ENCODE data around the gene HDLBP. TPM values are rescaled to one million over a fixed set of nuclear protein-coding genes. Genes with fewer than 3 reads are reported as not detected.

HDLBP gene
- total RNA-seq, 1 experiment from 2014 or later = 908 TPM

DNA sequence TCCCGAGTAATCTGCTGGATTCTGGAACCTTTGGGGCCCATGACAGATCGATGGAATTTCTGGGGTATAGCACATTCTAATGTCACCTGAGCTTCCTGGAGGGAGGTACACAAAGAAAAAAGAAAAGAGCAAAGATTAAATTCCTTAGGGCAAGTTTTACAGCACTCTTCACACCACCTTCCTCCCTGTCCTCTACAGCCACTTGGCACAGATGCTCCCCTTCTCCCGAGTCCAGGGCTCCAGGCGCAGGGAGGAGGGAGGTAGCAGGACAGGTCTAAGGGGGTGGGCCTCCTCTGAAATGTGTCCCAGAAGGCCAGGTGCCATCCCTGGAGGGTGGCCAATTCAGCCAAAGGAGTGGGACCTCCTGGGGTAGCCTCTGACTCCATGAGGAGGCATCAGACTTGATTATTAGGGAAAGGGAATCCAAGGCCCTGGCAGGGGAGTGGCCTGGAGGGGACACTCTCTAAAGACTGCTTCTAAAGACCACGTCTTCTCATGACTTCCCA is 76.7 kb downstream of the HDLBP start:
- ChIA-PET CTCF (no interaction called here), POLR2A (ENCODE audit: unreplicated experiment) (no interaction called here)
- DNase-seq = no peak
- H2AFZ ChIP-seq = no peak overlapping the region
- TF ChIP-seq, protein P1, sequence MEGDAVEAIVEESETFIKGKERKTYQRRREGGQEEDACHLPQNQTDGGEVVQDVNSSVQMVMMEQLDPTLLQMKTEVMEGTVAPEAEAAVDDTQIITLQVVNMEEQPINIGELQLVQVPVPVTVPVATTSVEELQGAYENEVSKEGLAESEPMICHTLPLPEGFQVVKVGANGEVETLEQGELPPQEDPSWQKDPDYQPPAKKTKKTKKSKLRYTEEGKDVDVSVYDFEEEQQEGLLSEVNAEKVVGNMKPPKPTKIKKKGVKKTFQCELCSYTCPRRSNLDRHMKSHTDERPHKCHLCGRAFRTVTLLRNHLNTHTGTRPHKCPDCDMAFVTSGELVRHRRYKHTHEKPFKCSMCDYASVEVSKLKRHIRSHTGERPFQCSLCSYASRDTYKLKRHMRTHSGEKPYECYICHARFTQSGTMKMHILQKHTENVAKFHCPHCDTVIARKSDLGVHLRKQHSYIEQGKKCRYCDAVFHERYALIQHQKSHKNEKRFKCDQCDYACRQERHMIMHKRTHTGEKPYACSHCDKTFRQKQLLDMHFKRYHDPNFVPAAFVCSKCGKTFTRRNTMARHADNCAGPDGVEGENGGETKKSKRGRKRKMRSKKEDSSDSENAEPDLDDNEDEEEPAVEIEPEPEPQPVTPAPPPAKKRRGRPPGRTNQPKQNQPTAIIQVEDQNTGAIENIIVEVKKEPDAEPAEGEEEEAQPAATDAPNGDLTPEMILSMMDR (conservative IDR thresholded peaks at IDR 0.05) = no peak
- no peak for TF ChIP-seq EZH2 (IDR thresholded peaks at IDR 0.05; ENCODE audit: low read depth)
- no peak overlapping the region for H3K4me3 ChIP-seq
- no peaks in the 10 kb centered on the region for H3K27me3 ChIP-seq (ENCODE audit: insufficient read depth, low read depth)
- no peaks in the 10 kb centered on the region for H3K9me2 ChIP-seq (ENCODE audit: insufficient read depth)
- BruUV-seq (replicated peaks) = no TSS peak
- no peaks in the 10 kb centered on the region for H3K9me3 ChIP-seq (ENCODE audit: insufficient read depth, low read depth)
- peaks cover 59% of the 10 kb centered on the region for H4K20me1 ChIP-seq (ENCODE audit: insufficient read depth)
- peaks cover 59% of the 10 kb centered on the region for H3K36me3 ChIP-seq (ENCODE audit: low read depth)
- H3F3A ChIP-seq (ENCODE audit: insufficient read depth, low read depth) = no peaks in the 10 kb centered on the region; the same call in 1 of the 2 replicates
- H3K4me1 ChIP-seq (replicated peaks; ENCODE audit: insufficient read depth) = no peaks in the 10 kb centered on the region
- H3K27ac ChIP-seq = no peak overlapping the region
- no peaks in the 10 kb centered on the region for H3K79me2 ChIP-seq (ENCODE audit: low read depth)
- H3K4me2 ChIP-seq = no peak overlapping the region
- intact Hi-C loops (cut with micrococcal nuclease; ENCODE audit: unreplicated experiment) = no loop called here

DNA sequence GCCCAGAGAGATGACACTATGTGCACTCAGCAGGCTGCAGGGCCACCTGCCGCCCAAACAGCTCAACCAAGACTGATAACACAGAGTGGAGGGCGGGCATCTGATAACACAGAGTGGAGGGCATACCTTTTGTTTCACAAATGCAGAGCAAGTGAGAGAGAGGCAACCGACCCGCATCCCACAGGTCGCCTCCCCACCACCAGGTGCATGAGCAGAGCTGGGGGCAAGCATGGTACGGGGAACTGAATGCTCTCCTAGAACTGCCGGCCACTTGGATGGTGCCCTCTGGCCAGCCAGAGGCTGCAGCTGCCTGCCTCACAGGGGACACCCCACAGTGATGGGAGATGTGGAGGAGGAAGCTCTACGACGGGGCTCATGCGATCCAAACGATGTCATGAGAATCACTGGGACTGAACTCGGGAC is 77.5 kb downstream of the HDLBP start:
- no peaks in the 10 kb centered on the region for H3K27me3 ChIP-seq (ENCODE audit: insufficient read depth, low read depth)
- POLR2A ChIA-PET (ENCODE audit: unreplicated experiment) = no interaction called here
- H4K20me1 ChIP-seq (ENCODE audit: insufficient read depth) = peaks cover 63% of the 10 kb centered on the region
- intact Hi-C loops (cut with micrococcal nuclease; ENCODE audit: unreplicated experiment) = no loop called here
- no peak overlapping the region for H3K27ac ChIP-seq
- H3K4me2 ChIP-seq = no peak overlapping the region
- H3K36me3 ChIP-seq (ENCODE audit: low read depth) = peaks cover 52% of the 10 kb centered on the region
- H2AFZ ChIP-seq = no peak overlapping the region
- no peak for TF ChIP-seq EZH2 (IDR thresholded peaks at IDR 0.05; ENCODE audit: low read depth)
- TF ChIP-seq, protein P1 (conservative IDR thresholded peaks at IDR 0.05) = no peak
- no peaks in the 10 kb centered on the region; the same call in 1 of the 2 replicates for H3F3A ChIP-seq (ENCODE audit: insufficient read depth, low read depth)
- no peaks in the 10 kb centered on the region for H3K4me1 ChIP-seq (replicated peaks; ENCODE audit: insufficient read depth)
- no peaks in the 10 kb centered on the region for H3K9me2 ChIP-seq (ENCODE audit: insufficient read depth)
- no TSS peak for BruUV-seq (replicated peaks)
- H3K4me3 ChIP-seq = no peak overlapping the region
- no peaks in the 10 kb centered on the region for H3K79me2 ChIP-seq (ENCODE audit: low read depth)
- no peaks in the 10 kb centered on the region for H3K9me3 ChIP-seq (ENCODE audit: insufficient read depth, low read depth)
- no peak for DNase-seq
- CTCF ChIA-PET = no interaction called here

DNA sequence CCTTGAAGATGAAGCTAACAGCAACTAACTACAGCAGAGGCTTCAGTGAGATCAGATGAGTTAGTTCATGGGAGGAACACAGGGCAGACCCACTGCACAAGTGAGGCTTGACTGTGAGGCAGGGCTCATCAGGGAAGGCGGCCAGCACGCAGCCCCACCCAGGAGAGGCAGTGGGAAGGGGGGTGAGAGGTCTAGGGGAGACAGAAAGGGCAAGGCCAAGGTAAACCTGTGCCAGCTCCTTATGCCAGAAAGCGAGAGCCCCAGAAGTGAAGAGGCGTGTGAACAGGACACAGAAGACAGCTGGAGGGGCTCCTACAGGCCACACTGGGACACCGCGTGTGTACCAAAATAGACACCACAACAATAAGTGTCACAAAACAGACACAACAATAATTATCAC is 78.4 kb downstream of the HDLBP start:
- ChIA-PET POLR2A (ENCODE audit: unreplicated experiment) (no interaction called here), CTCF (no interaction called here)
- Histone ChIP-seq H3K4me2 (no peak overlapping the region), H3K79me2 (ENCODE audit: low read depth) (no peaks in the 10 kb centered on the region), H3F3A (ENCODE audit: insufficient read depth, low read depth) (no peaks in the 10 kb centered on the region; the same call in 1 of the 2 replicates), H3K4me1 (replicated peaks; ENCODE audit: insufficient read depth) (no peaks in the 10 kb centered on the region), H3K9me2 (ENCODE audit: insufficient read depth) (no peaks in the 10 kb centered on the region), H3K27me3 (ENCODE audit: insufficient read depth, low read depth) (no peaks in the 10 kb centered on the region), H3K9me3 (ENCODE audit: insufficient read depth, low read depth) (no peaks in the 10 kb centered on the region), H2AFZ (no peak overlapping the region), H3K4me3 (no peak overlapping the region), H3K36me3 (ENCODE audit: low read depth) (peaks cover 52% of the 10 kb centered on the region), H4K20me1 (ENCODE audit: insufficient read depth) (peaks cover 69% of the 10 kb centered on the region), H3K27ac (no peak overlapping the region)
- DNase-seq = no peak
- no TSS peak for BruUV-seq (replicated peaks)
- intact Hi-C loops (cut with micrococcal nuclease; ENCODE audit: unreplicated experiment) = no loop called here
- TF ChIP-seq, protein P1 (conservative IDR thresholded peaks at IDR 0.05) = no peak
- no peak for TF ChIP-seq EZH2 (IDR thresholded peaks at IDR 0.05; ENCODE audit: low read depth)

All from PC-9 (cell line).